ENCODE data around the gene GGA1.

The GGA1 gene

DNA sequence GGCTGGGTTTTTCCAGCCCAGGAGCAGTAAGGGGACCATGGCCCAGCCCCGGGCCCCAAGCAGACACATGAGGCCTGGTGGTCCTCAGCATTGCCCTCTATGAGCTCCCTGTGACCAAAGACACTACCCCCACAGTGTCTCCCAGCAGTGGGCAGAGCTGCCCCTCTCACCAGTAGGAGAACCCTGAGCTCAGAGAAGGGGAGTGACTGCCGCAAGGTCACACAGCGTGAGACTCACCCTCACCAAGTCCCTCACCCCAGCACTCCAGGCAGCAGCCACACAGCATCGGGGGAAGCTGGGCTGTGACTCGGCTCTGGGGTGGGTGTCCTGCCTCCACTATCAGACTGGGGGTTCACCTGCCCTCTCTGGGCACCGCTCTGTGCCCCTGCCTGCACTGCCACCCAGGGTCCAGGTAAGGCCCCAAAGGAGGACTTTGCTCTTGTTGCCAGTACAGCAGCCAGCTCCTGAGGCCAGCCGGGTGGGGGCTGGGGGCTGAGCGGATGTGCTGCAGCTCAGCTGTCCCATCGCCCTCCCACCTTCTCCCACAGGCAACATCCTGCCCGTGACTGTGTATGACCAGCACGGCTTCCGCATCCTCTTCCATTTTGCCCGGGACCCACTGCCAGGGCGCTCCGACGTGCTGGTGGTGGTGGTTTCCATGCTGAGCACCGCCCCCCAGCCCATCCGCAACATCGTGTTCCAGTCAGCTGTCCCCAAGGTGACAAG lies 23.0 kb downstream of the GGA1 start:
- DNase-seq (ENCODE audit: low read depth): no peak

- DNase-seq (ENCODE audit: low read depth): no peak
These were observed 23.8 kb downstream of the GGA1 start for GRCh38 chr22:37632174-37633088.

- DNase-seq (ENCODE audit: low read depth): no peak
These were observed 24.5 kb downstream of the GGA1 start for GRCh38 chr22:37633089-37633624.

DNA sequence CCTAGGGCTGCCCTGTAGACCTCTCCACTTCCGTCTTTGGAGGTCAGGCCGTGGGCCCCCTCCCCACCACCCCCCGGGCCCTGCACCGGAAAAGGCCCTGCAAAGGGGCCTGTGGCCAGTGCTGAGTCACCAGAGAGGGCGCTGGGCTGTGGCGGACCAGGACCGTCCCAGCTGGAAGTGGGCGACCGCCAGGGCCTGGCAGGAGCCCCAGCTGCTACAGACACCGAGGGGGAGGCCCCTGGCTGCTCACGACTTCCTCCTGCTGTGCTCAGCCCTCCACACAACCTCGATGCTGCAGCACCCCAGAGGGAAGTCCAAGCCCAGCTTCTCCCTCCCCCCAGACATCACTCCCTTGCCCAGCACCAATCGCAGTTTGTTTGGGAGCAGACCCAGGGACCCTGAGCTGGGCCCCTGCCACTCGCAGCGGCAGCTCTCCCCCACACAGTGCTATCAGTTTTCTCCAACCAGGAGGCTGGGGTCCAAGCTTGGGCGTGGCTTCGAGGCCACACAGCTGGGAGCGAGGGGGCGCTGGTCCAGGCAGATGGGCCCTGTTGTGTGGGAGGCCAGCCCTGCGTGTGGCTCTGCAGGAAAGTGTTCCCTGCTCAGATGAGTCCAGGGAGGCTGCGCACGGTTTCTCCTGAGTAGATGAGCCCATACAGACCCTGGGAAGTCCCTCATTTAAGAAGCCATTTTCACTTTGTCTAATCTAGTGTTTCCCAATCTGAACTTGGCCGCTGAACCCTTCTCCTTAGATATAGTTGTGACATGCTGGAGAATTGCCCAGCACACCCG lies 25.2 kb downstream of the GGA1 start:
- no peak for DNase-seq (ENCODE audit: low read depth)

- no peak for DNase-seq (ENCODE audit: low read depth)
These were observed 25.8 kb downstream of the GGA1 start for GRCh38 chr22:37634417-37634924.

GRCh38 chr22:37635157-37635556 lies 26.5 kb downstream of the GGA1 start:
- DNase-seq (ENCODE audit: low read depth): no peak

- no peak for DNase-seq (ENCODE audit: low read depth)
These were observed 27.7 kb downstream of the GGA1 start for GRCh38 chr22:37636186-37636948.

- DNase-seq (ENCODE audit: low read depth): no peak
These were observed 28.3 kb downstream of the GGA1 start for GRCh38 chr22:37636949-37637273.

DNA sequence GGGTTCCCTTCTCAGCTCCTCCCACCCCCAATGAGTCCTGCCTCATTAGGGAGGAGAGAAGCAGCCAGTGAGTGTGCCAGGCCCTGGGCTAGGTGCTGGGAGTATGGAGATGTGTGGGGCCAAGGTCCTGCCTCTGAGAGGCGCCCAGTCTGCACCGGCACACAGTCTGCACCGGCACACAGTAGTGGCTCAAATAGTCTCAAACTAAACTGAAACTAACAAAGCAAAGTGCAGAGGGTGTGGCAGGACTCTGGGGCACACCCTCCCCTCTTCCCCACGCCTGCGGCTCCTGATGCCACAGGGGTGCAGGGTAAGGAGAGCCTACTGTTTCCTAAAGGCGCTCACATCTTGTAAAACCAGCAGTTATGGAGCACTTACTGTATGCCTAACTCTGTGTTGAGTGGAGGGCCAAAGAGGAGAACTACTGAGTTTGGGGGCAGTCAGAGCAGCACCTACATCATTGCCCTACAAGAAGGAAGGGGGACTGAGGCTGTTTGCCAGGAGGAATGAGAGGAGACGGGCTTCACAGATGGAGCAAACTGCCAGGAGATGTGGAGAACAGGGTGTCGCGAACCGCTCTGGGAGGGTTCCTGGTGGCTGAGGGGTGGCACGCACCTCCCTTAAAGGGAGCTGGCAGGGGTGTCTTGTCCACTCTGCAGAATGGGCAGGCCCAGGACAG lies 29.9 kb downstream of the GGA1 start:
- no peak for DNase-seq (ENCODE audit: low read depth)

GRCh38 chr22:37639070-37639760 lies 30.6 kb downstream of the GGA1 start, which contains the start of gene SH3BP1:
SH3BP1 (plus strand) TSS chr22:37639669; CDS start chr22:37639788, 119 bp downstream.
- no peak for DNase-seq (ENCODE audit: low read depth)

DNA sequence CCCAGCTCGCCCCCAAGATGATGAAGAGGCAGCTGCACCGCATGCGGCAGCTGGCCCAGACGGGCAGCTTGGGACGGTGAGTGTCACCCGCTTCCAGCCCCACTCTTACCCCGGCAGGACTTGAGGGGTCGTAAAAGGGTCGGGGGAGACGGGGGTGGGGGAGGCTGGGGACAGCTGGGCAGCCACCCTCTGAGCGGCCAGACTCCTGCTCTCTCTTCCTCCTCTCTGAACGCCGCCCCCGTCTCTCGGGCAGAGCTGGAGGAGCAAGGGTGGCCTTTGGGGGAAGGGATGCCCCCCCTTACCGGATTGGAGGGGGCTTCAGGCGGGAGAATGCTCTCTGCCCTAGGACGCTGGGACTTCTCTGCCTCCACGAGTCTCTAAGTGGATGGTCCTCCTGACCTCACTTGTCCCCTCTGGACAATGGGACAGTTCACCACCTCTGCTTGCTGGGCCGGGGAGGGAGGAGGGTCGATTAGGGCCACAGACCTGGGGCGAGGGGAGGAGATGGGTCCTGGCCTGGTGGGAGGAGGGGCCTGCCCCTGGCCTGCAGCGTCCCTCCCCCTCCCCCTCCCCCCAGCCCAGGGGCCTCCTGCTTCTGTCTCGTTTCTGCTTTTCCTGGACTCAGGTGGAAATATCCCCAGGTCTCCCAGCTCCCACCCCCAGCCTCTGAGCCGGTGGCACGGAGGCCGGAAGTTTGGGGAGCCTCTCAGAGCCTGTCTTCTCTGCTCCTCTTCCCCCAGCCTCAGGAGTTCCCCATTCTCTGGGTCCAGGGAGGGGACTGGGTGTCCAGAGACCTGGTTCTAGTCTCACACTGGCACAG lies 31.3 kb downstream of the GGA1 start:
- DNase-seq (ENCODE audit: low read depth): no peak

GRCh38 chr22:37640591-37641560 lies 32.2 kb downstream of the GGA1 start:
- DNase-seq (ENCODE audit: low read depth): no peak

DNA sequence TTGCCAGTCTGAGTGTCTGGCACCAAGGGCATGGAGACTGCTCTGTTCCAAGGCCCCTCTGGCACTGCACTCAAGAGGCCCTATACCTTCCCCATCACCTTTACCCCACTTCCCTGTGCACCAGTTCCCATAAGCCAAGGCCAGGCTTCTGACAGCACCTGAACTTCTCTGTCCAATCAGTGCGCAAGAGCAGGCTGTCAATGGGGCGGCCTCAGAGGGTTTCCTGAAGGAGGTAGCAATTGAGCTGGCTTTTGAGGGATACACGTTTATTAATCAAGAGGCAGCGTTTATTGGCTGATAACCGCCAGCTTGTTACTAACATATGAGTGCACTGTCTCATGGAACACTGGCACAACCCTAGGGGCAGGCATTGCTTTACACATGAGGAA lies 32.9 kb downstream of the GGA1 start:
- no peak for DNase-seq (ENCODE audit: low read depth)

GRCh38 chr22:37643225-37643847 lies 34.7 kb downstream of the GGA1 start:
- peak; percentile 80 for DNase-seq (ENCODE audit: low read depth)

DNA sequence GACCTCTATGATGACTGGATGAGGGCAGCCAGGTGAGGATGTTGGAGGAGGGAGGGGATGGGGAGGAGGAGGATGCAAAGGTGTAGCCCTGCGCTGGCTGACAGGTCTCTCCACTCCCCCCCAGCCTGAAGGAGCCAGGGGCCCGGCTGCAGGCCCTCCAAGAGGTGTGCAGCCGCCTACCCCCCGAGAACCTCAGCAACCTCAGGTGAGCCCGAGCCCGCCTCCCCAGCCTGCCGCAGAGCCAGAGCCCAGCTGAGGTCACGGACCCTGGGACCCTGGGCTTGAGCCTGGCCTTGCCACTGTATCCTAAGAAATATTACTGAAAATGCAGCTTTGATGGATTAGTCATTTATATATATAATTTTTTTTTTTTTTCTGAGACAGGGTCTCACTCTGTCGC lies 38.7 kb downstream of the GGA1 start:
- DNase-seq (ENCODE audit: low read depth): no peak

- no peak for DNase-seq (ENCODE audit: low read depth)
These were observed 39.3 kb downstream of the GGA1 start for GRCh38 chr22:37647928-37648327.

DNA sequence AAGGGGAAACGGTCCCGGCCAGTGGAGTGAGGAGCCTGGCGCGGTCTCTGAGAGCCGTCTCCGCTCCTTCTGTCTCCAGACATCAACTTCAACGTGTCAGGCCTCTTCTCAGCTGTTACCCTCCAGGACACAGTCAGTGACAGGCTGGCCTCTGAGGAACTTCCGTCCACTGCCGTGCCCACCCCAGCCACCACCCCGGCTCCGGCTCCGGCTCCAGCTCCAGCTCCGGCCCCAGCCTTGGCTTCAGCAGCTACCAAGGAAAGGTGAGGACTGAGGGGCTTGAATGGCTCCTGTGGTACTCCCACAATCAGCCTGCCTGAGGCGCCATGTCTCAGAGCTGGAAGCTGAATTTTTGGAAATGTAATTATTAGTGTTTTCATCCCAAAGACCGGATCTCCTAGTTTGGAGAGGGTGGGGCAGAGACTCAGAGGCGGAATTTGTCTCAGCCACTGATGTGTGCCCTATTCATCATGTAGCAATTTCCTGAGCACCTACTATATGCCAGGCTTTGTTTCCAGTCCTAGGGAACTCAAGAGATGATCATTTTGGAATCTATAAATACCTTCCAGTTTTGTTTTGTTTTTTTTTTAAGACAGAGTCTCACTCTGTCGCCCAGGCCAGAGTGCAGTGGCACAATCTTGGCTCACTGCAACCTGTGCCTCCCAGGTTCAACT lies 42.0 kb downstream of the GGA1 start:
- no peak for DNase-seq (ENCODE audit: low read depth)

Measured in activated T-cell treated with anti-CD3 and anti-CD28 coated beads for 24 hours (primary cell).